H9 (cell line): ENCODE results near the gene PUM2. TPM values are rescaled to one million over a fixed set of nuclear protein-coding genes. Genes with fewer than 3 reads are reported as not detected.

Source experiments
- DNase-seq: peaks from one replicate; pipeline ENCODE4 v3.0.0-alpha.2; 2017
- H2AFZ ChIP-seq: one replicate; pipeline ENCODE4 v1.6.1; 2013; ENCODE audit warnings: mild to moderate bottlenecking, low read length, control low read depth, moderate library complexity
- H2AK5ac ChIP-seq: 2 replicates; pipeline ENCODE4 v1.6.1; 2013; ENCODE audit warnings: low read length, control low read depth, mixed read lengths; ENCODE audit not compliant: insufficient read length
- H2BK120ac ChIP-seq: one replicate; pipeline ENCODE4 v1.6.1; 2013; ENCODE audit warnings: low read depth, mild to moderate bottlenecking, low read length, control low read depth, inconsistent platforms; ENCODE audit not compliant: poor library complexity, severe bottlenecking
- H2BK12ac ChIP-seq: 2 replicates; pipeline ENCODE4 v1.6.1; 2013; ENCODE audit warnings: low read length, control low read depth, mixed read lengths, low read depth; ENCODE audit not compliant: insufficient read length
- H2BK15ac ChIP-seq: 2 replicates; pipeline ENCODE4 v1.6.1; 2013; ENCODE audit warnings: low read depth, low read length, control low read depth
- H2BK20ac ChIP-seq: one replicate; pipeline ENCODE4 v1.6.1; 2013; ENCODE audit warnings: low read depth, mild to moderate bottlenecking, low read length, control low read depth, inconsistent platforms; ENCODE audit not compliant: poor library complexity, severe bottlenecking
- H2BK5ac ChIP-seq: 2 replicates; pipeline ENCODE4 v1.6.1; 2013; ENCODE audit warnings: low read length, control low read depth, mixed read lengths; ENCODE audit not compliant: insufficient read length
- H3K14ac ChIP-seq: 2 replicates; pipeline ENCODE4 v1.6.1; 2013; ENCODE audit warnings: low read length, control low read depth; ENCODE audit not compliant: insufficient read depth
- H3K18ac ChIP-seq: 2 replicates; pipeline ENCODE4 v1.6.1; 2013; ENCODE audit warnings: low read depth, mild to moderate bottlenecking, mixed read lengths, low read length, control low read depth; ENCODE audit not compliant: insufficient read length
- H3K23ac ChIP-seq: 2 replicates; pipeline ENCODE4 v1.6.1; 2013; ENCODE audit warnings: low read length, control low read depth, mixed read lengths, low read depth; ENCODE audit not compliant: insufficient read length
- H3K23me2 ChIP-seq: 2 replicates; pipeline ENCODE4 v1.6.1; 2013; ENCODE audit warnings: low read depth, mild to moderate bottlenecking, mixed read lengths, low read length, control low read depth; ENCODE audit not compliant: insufficient read length, poor library complexity, severe bottlenecking
- H3K27ac ChIP-seq: 2 replicates; pipeline ENCODE4 v1.5.1; 2013; ENCODE audit warnings: low read length, control low read depth, mixed read lengths, low read depth; ENCODE audit not compliant: insufficient read length
- H3K27me3 ChIP-seq: 2 replicates; pipeline ENCODE4 v1.6.1; 2013; ENCODE audit warnings: low read length, control low read depth, inconsistent platforms; ENCODE audit not compliant: insufficient read depth
- H3K4ac ChIP-seq: 2 replicates; pipeline ENCODE4 v1.6.1; 2013; ENCODE audit warnings: low read depth, mild to moderate bottlenecking, control low read depth, inconsistent platforms, low read length, moderate library complexity
- H3K4me1 ChIP-seq: 2 replicates; pipeline ENCODE4 v1.6.1; 2013; ENCODE audit warnings: low read length, control low read depth, inconsistent platforms; ENCODE audit not compliant: insufficient read depth
- H3K4me2 ChIP-seq: 2 replicates; pipeline ENCODE4 v1.6.1; 2013; ENCODE audit warnings: low read length, control low read depth, mixed read lengths; ENCODE audit not compliant: insufficient read length, insufficient read depth
- H3K56ac ChIP-seq: 2 replicates; pipeline ENCODE4 v1.6.1; 2013; ENCODE audit warnings: low read depth, mild to moderate bottlenecking, mixed read lengths, low read length, control low read depth; ENCODE audit not compliant: insufficient read length
- H3K79me1 ChIP-seq: 2 replicates; pipeline ENCODE4 v1.6.1; 2013; ENCODE audit warnings: low read depth, mild to moderate bottlenecking, moderate library complexity, low read length, control low read depth, inconsistent platforms; ENCODE audit not compliant: insufficient read depth, poor library complexity, severe bottlenecking
- H3K79me2 ChIP-seq: 2 replicates; pipeline ENCODE4 v1.6.1; 2013; ENCODE audit warnings: low read length, control low read depth, inconsistent platforms; ENCODE audit not compliant: insufficient read depth
- H3K9ac ChIP-seq: 2 replicates; pipeline ENCODE4 v1.6.1; 2013; ENCODE audit warnings: low read length, control low read depth, mixed read lengths; ENCODE audit not compliant: insufficient read length; ENCODE audit errors: extremely low read depth
- H3K9me3 ChIP-seq: one replicate; pipeline ENCODE4 v1.6.1; 2013; ENCODE audit warnings: low read depth, low read length, inconsistent platforms; ENCODE audit not compliant: control insufficient read depth
- H3T11ph ChIP-seq: one replicate; pipeline ENCODE4 v1.6.1; 2013; ENCODE audit warnings: mild to moderate bottlenecking, low read length, control low read depth, inconsistent platforms
- H4K20me1 ChIP-seq: one replicate; pipeline ENCODE4 v1.6.1; 2013; ENCODE audit not compliant: control insufficient read depth, insufficient read length, insufficient read depth
- H4K5ac ChIP-seq: 2 replicates; pipeline ENCODE4 v1.6.1; 2013; ENCODE audit warnings: low read depth, mild to moderate bottlenecking, mixed read lengths, low read length, control low read depth; ENCODE audit not compliant: insufficient read length
- H4K8ac ChIP-seq: replicated peaks from 2 replicates; pipeline ENCODE4 v1.6.1; 2013; ENCODE audit warnings: low read length, control low read depth, mixed read lengths, low read depth; ENCODE audit not compliant: insufficient read length
- H4K91ac ChIP-seq: 2 replicates; pipeline ENCODE4 v1.6.1; 2013; ENCODE audit warnings: low read depth, mild to moderate bottlenecking, moderate library complexity, mixed read lengths, low read length, control low read depth; ENCODE audit not compliant: insufficient read length
- H3K27ac Mint-ChIP-seq, 3 experiments: 2 replicates in 2 of 3; 3 replicates in 1 of 3; pipeline ENCODE4 v1.8.0; 2020 to 2021; ENCODE audit warnings: mixed read lengths in 3 of 3, mild to moderate bottlenecking in 1 of 3, moderate library complexity in 1 of 3
- H3K27me3 Mint-ChIP-seq: 2 replicates; pipeline ENCODE4 v1.8.0; 2021; ENCODE audit warnings: low read depth, mild to moderate bottlenecking, moderate library complexity, mixed read lengths
- H3K36me3 Mint-ChIP-seq, 3 experiments: 2 replicates in 2 of 3; 3 replicates in 1 of 3; pipeline ENCODE4 v1.8.0; 2020 to 2021; ENCODE audit warnings: low read depth in 3 of 3, mixed read lengths in 3 of 3; ENCODE audit not compliant: insufficient read depth in 1 of 3
- H3K4me1 Mint-ChIP-seq, 2 experiments: 2 replicates each; pipeline ENCODE4 v1.8.0; 2020; ENCODE audit warnings: mixed read lengths in 2 of 2
- H3K4me3 Mint-ChIP-seq, 2 experiments: 2 replicates in 1 of 2; 3 replicates in 1 of 2; pipeline ENCODE4 v1.8.0; 2020 to 2021; ENCODE audit warnings: mild to moderate bottlenecking in 2 of 2, mixed read lengths in 2 of 2, moderate library complexity in 1 of 2
- H3K9me3 Mint-ChIP-seq, 2 experiments: 2 replicates in 1 of 2; 3 replicates in 1 of 2; pipeline ENCODE4 v1.8.0; 2020; ENCODE audit warnings: mild to moderate bottlenecking in 2 of 2, mixed read lengths in 2 of 2, moderate library complexity in 1 of 2
- WGBS: extraction: QIAGEN DNeasy Blood & Tissue Kit; methylation state at CpG from one replicate; pipeline ENCODE4 v1.1.7; 2013; ENCODE audit warnings: missing lambda C conversion rate, low lambda C conversion rate, mixed read lengths; ENCODE audit not compliant: insufficient read length; ENCODE audit errors: extremely low coverage; 5-methylcytosine and 5-hydroxymethylcytosine counted together
- total RNA-seq: library from RNA; stranded (reverse); gene quantifications from 2 replicates; pipeline ENCODE4 v1.2.1, GENCODE V29; 2021
- TF ChIP-seq, protein P1 (sequence below): fragments of 200-600 bp; sonication (generic); conservative IDR thresholded peaks from 3 replicates; pipeline ENCODE4 v1.8.0; 2021; ENCODE audit warnings: antibody characterized with exemption, mild to moderate bottlenecking

PUM2 gene
- total RNA-seq, 1 experiment from 2014 or later, result 96.6 TPM

DNA sequence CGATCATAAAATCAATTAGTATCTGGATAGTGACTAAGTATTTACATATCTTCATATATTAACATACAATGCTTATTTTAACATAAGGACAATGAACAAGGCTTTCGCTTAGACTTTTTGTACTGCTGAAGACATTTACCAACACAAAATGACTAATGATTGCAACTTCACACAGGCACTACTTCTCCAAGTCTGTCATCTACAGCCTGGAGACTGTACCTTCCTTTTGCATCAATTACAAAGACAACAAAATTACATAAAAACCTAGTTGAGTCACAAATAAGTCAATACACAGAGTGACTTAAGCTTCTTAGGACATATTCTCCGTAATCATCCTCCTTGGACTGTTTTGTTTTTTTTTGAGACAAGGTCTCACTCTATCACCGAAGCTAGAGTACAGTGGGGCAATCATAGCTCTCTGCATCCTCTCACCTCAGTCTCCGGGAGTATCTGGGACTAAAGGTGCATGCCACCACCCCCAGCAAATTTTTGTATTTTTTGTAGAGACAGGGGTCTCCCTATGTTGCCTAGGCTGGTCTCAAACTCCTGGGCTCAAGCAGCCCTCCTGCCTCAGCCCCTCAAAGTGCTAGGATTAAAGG lies 15.9 kb downstream of the PUM2 start:
- H3K4me3 Mint-ChIP-seq, result no peak overlapping the region
- Histone ChIP-seq H3K23ac (no peak overlapping the region), H2BK120ac (no peak overlapping the region), H4K91ac (no peak overlapping the region), H3K79me2 (peaks cover 65% of the 10 kb centered on the region; the same call in 1 of the 2 replicates), H2AFZ (no peak overlapping the region), H3K9ac (no peak overlapping the region), H3K23me2 (no peaks in the 10 kb centered on the region), H4K8ac (no peak overlapping the region), H4K20me1 (no peaks in the 10 kb centered on the region), H3K79me1 (peaks cover 19% of the 10 kb centered on the region), H3K9me3 (no peaks in the 10 kb centered on the region), H4K5ac (no peak overlapping the region), H3T11ph (no peak overlapping the region), H3K4me1 (no peaks in the 10 kb centered on the region; the same call in 1 of the 2 replicates), H3K27ac (no peak overlapping the region), H3K56ac (no peak overlapping the region), H2BK12ac (no peak overlapping the region), H3K18ac (no peak overlapping the region), H3K27me3 (no peaks in the 10 kb centered on the region), H2AK5ac (no peak overlapping the region), H2BK5ac (no peak overlapping the region), H2BK20ac (no peak overlapping the region), H3K14ac (no peak overlapping the region), H3K4ac (no peak overlapping the region), H2BK15ac (no peak overlapping the region), H3K4me2 (no peak overlapping the region)
- H3K4me1 Mint-ChIP-seq, result peaks cover 57 to 65% of the 10 kb centered on the region in 2 experiments
- no peak for DNase-seq
- TF ChIP-seq, protein P1, sequence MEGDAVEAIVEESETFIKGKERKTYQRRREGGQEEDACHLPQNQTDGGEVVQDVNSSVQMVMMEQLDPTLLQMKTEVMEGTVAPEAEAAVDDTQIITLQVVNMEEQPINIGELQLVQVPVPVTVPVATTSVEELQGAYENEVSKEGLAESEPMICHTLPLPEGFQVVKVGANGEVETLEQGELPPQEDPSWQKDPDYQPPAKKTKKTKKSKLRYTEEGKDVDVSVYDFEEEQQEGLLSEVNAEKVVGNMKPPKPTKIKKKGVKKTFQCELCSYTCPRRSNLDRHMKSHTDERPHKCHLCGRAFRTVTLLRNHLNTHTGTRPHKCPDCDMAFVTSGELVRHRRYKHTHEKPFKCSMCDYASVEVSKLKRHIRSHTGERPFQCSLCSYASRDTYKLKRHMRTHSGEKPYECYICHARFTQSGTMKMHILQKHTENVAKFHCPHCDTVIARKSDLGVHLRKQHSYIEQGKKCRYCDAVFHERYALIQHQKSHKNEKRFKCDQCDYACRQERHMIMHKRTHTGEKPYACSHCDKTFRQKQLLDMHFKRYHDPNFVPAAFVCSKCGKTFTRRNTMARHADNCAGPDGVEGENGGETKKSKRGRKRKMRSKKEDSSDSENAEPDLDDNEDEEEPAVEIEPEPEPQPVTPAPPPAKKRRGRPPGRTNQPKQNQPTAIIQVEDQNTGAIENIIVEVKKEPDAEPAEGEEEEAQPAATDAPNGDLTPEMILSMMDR, result no peak
- peaks cover 6 to 22% (median 20%) of the 10 kb centered on the region in 3 experiments; a peak in 5 of 7 replicates for H3K36me3 Mint-ChIP-seq
- WGBS, result no CpG with 5 or more reads among the region's 5 CpGs
- H3K27ac Mint-ChIP-seq, result peak overlapping the region in 1 of 3 experiments; percentile 38; a peak in 1 of 7 replicates
- H3K27me3 Mint-ChIP-seq, result no peaks in the 10 kb centered on the region
- H3K9me3 Mint-ChIP-seq, result no peaks in the 10 kb centered on the region
